ENCODE data around the gene FBN3.

DNA sequence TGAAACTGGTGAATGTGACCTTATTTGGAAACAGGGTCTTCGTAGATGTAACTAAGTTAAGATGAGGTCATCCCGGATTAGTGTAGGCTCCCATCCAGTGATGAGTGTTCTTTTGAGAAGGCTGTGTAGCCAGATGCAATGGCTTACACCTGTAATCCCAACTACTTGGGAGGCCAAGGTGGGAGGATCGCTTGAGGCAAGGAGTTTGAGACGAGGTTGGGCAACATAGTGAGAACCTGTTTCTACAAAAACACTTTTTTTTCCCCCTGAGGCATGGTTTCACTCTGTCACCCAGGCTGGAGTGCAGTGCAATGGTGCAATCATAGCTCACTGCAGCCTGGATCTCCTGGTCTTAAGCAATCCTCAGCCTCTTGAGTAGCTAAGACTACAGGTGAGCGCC, 36.4 kb downstream of the FBN3 start:
- TF ChIP-seq ZNF624 (tag by site-specific recombination; IDR thresholded peaks at IDR 0.05) (no peak), ZBTB7A (tag by site-specific recombination; IDR thresholded peaks at IDR 0.05; ENCODE audit: low read depth) (no peak), SP7 (tag by site-specific recombination; IDR thresholded peaks at IDR 0.05) (no peak), ZNF677 (tag by site-specific recombination; IDR thresholded peaks at IDR 0.05) (no peak), ZFHX2 (tag by site-specific recombination; conservative IDR thresholded peaks at IDR 0.05) (0 out of 2 replicates have a peak, but pooled peaks have one; percentile 18), ZNF548 (tag by site-specific recombination; IDR thresholded peaks at IDR 0.05) (no peak), YY2 (tag by site-specific recombination; IDR thresholded peaks at IDR 0.05) (no peak), HOXA7 (CRISPR knock-in tag; IDR thresholded peaks at IDR 0.05; ENCODE audit: borderline replicate concordance) (no peak)
- TF ChIP-seq, protein P1, sequence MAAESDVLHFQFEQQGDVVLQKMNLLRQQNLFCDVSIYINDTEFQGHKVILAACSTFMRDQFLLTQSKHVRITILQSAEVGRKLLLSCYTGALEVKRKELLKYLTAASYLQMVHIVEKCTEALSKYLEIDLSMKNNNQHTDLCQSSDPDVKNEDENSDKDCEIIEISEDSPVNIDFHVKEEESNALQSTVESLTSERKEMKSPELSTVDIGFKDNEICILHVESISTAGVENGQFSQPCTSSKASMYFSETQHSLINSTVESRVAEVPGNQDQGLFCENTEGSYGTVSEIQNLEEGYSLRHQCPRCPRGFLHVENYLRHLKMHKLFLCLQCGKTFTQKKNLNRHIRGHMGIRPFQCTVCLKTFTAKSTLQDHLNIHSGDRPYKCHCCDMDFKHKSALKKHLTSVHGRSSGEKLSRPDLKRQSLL (tag by site-specific recombination; IDR thresholded peaks at IDR 0.05): no peak
- TF ChIP-seq, protein P2, sequence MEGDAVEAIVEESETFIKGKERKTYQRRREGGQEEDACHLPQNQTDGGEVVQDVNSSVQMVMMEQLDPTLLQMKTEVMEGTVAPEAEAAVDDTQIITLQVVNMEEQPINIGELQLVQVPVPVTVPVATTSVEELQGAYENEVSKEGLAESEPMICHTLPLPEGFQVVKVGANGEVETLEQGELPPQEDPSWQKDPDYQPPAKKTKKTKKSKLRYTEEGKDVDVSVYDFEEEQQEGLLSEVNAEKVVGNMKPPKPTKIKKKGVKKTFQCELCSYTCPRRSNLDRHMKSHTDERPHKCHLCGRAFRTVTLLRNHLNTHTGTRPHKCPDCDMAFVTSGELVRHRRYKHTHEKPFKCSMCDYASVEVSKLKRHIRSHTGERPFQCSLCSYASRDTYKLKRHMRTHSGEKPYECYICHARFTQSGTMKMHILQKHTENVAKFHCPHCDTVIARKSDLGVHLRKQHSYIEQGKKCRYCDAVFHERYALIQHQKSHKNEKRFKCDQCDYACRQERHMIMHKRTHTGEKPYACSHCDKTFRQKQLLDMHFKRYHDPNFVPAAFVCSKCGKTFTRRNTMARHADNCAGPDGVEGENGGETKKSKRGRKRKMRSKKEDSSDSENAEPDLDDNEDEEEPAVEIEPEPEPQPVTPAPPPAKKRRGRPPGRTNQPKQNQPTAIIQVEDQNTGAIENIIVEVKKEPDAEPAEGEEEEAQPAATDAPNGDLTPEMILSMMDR (tag by site-specific recombination; IDR thresholded peaks at IDR 0.05): no peak
- TF ChIP-seq, protein P3, sequence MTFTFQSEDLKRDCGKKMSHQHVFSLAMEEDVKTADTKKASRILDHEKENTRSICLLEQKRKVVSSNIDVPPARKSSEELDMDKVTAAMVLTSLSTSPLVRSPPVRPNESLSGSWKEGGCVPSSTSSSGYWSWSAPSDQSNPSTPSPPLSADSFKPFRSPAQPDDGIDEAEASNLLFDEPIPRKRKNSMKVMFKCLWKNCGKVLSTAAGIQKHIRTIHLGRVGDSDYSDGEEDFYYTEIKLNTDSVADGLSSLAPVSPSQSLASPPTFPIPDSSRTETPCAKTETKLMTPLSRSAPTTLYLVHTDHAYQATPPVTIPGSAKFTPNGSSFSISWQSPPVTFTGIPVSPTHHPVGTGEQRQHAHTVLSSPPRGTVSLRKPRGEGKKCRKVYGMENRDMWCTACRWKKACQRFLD (tag by site-specific recombination; IDR thresholded peaks at IDR 0.05): no peak

All from HEK293 (cell line).